Erythroblast (primary cell): ENCODE results near the gene P2RX7.
"Not testable (repeated sequence)": the region's sequence is repeated elsewhere in the genome, so short reads cannot be mapped to it uniquely, and the experiment has no call there.

Experiments used
- DNase-seq, 2 experiments: peaks; one replicate each; lab custom pipeline; 2025; lab: John Stamatoyannopoulos, UW
- GATA1 ChIP-seq: IDR thresholded peaks from 2 replicates; pipeline ENCODE4 v1.6.1; 2011; ENCODE audit warnings: low read depth, mild to moderate bottlenecking, control low read depth, low read length, moderate library complexity
- POLR2A ChIP-seq: IDR thresholded peaks from 2 replicates; pipeline ENCODE4 v1.6.1; 2011; ENCODE audit warnings: mild to moderate bottlenecking, low read length

The P2RX7 gene

GRCh38 chr12:121202407-121203355, 70.0 kb downstream of the P2RX7 start:
- peak; percentile 74 to 88 for DNase-seq
- TF ChIP-seq GATA1 = no peak

- no peak for DNase-seq
- TF ChIP-seq GATA1 (no peak), POLR2A (no peak)
Measured at GRCh38 chr12:121203482-121203881, 70.8 kb downstream of the P2RX7 start.

- DNase-seq = no peak
- TF ChIP-seq GATA1 (no peak), POLR2A (no peak)
Measured at GRCh38 chr12:121205491-121205890, 72.8 kb downstream of the P2RX7 start.

GRCh38 chr12:121208571-121208970, 75.9 kb downstream of the P2RX7 start:
- not testable (repeated sequence) for DNase-seq

GRCh38 chr12:121209221-121209620, 76.5 kb downstream of the P2RX7 start:
- DNase-seq = no peak
- no peak for TF ChIP-seq POLR2A
- TF ChIP-seq GATA1 = no peak

GRCh38 chr12:121209624-121210572, 77.2 kb downstream of the P2RX7 start, which contains the start of gene P2RX4:
TSS of gene P2RX4 (plus strand) at chr12:121210129. CDS start at chr12:121210165, 36 bp downstream.
- TF ChIP-seq GATA1 (no peak), POLR2A (peak; percentile 86)
- DNase-seq = peak; percentile 89 to 91

GRCh38 chr12:121212875-121213274, 80.2 kb downstream of the P2RX7 start:
- DNase-seq = no peak
- TF ChIP-seq GATA1 (no peak), POLR2A (no peak)

GRCh38 chr12:121214166-121214777, 81.6 kb downstream of the P2RX7 start:
- no peak for TF ChIP-seq GATA1
- TF ChIP-seq POLR2A = no peak
- DNase-seq = no peak

GRCh38 chr12:121214855-121215745, 82.4 kb downstream of the P2RX7 start:
- no peak for TF ChIP-seq POLR2A
- TF ChIP-seq GATA1 = no peak
- no peak for DNase-seq

- TF ChIP-seq POLR2A (no peak), GATA1 (no peak)
Measured at GRCh38 chr12:121216102-121216501, 83.4 kb downstream of the P2RX7 start.

GRCh38 chr12:121217063-121217462, 84.4 kb downstream of the P2RX7 start:
- no peak for TF ChIP-seq GATA1
- TF ChIP-seq POLR2A = no peak
- no peak for DNase-seq

More at GRCh38 chr12:121216102-121216501, 83.4 kb downstream of the P2RX7 start:
- DNase-seq = no peak

GRCh38 chr12:121217761-121218160, 85.1 kb downstream of the P2RX7 start:
- no peak for DNase-seq
- TF ChIP-seq POLR2A (no peak), GATA1 (no peak)
